Measurements from ENCODE around the gene TBL1X.

DNA sequence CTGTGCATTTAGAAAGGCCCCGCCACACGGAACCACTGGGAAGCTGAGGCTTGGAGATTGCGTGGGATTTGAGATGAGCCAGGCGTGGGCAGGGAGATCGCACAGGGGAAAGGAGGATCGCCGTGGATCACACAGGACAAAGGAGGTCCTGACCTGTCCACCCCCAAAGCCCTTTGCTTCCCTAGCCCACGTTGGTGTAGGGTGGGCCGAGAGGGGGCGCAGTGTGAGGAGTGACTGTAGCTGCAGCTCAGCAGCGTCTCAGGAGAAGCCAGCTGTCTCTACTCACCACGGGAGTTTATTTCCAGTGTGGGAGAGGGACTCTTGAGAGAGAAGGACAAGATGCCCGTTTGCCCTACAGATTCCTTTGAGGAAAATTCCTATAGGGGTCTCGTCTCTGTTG, 62.1 kb downstream of the TBL1X start:
- TF ChIP-seq POLR2A (IDR thresholded peaks at IDR 0.05; ENCODE audit: low read length) (no peak), GATA1 (IDR thresholded peaks at IDR 0.05; ENCODE audit: low read depth, low read length) (no peak)
